HepG2 (cell line): ENCODE measurements around the gene PRKRIP1. TPM values are rescaled to one million over a fixed set of nuclear protein-coding genes. Genes with fewer than 3 reads are reported as not detected.

ENCODE experiments used
- ATF3 ChIP-seq: sonication (generic); formaldehyde crosslinking; IDR thresholded peaks from 2 replicates; pipeline ENCODE4 v1.4.0; 2020; ENCODE audit warnings: missing genetic modification reagents
- ETV5 ChIP-seq: IDR thresholded peaks from 2 replicates; pipeline ENCODE4 v1.6.1; 2018; ENCODE audit warnings: missing biosample characterization, missing genetic modification reagents, inconsistent platforms, borderline replicate concordance
- GFI1 ChIP-seq: sonication (generic); formaldehyde crosslinking; IDR thresholded peaks from 2 replicates; pipeline ENCODE4 v1.5.0; 2020; ENCODE audit warnings: missing genetic modification reagents, mild to moderate bottlenecking, borderline replicate concordance
- HOXA3 ChIP-seq: sonication (generic); formaldehyde crosslinking; IDR thresholded peaks from 2 replicates; pipeline ENCODE4 v1.5.0; 2020; ENCODE audit warnings: missing genetic modification reagents
- LCORL ChIP-seq, 2 experiments: fragments of 450-650 bp in 1 of 2; sonication (generic) in 1 of 2; formaldehyde crosslinking in 1 of 2; IDR thresholded peaks; 2 replicates each; pipeline versions ENCODE4 v1.5.0 to v1.6.1; 2017 to 2020; ENCODE audit warnings: antibody characterized with exemption in 1 of 2, missing genetic modification reagents in 1 of 2
- NCOR1 ChIP-seq: fragments of 200-600 bp; sonication (generic); IDR thresholded peaks from 2 replicates; pipeline ENCODE4 v1.7.0; 2017; ENCODE audit warnings: antibody characterized with exemption, low read length, borderline replicate concordance
- NFE2 ChIP-seq: sonication (generic); formaldehyde crosslinking; IDR thresholded peaks from 2 replicates; pipeline ENCODE4 v1.4.0; 2020; ENCODE audit warnings: missing genetic modification reagents
- NFIC ChIP-seq: IDR thresholded peaks from 2 replicates; pipeline ENCODE4 v1.6.1; 2012; ENCODE audit warnings: mild to moderate bottlenecking, low read length, inconsistent platforms
- PHF5A ChIP-seq: IDR thresholded peaks from one replicate; pipeline ENCODE4 v1.6.1; 2018; ENCODE audit warnings: low read depth, missing genetic modification reagents; ENCODE audit not compliant: unreplicated experiment
- SAP130 ChIP-seq: IDR thresholded peaks from 2 replicates; pipeline ENCODE4 v1.6.1; 2016; ENCODE audit warnings: low read depth
- TEAD3 ChIP-seq: optimal IDR thresholded peaks from 2 replicates; pipeline ENCODE3; 2016; ENCODE audit warnings: borderline replicate concordance
- TIGD3 ChIP-seq: sonication (generic); formaldehyde crosslinking; IDR thresholded peaks from 2 replicates; pipeline ENCODE4 v1.5.1; 2020; ENCODE audit warnings: mild to moderate bottlenecking, missing genetic modification reagents, borderline replicate concordance
- ZBTB40 ChIP-seq, 2 experiments: fragments of 450-650 bp in 1 of 2; sonication (generic) in 1 of 2; formaldehyde crosslinking in 1 of 2; IDR thresholded peaks; 2 replicates each; pipeline versions ENCODE4 v1.6.1 to v1.8.0; 2016 to 2022; ENCODE audit warnings: antibody characterized with exemption in 1 of 2, mild to moderate bottlenecking in 1 of 2, missing genetic modification reagents in 1 of 2
- ZNF431 ChIP-seq: sonication (generic); formaldehyde crosslinking; IDR thresholded peaks from 2 replicates; pipeline ENCODE4 v1.9.0; 2022; ENCODE audit warnings: missing genetic modification reagents, low read depth, mild to moderate bottlenecking, borderline replicate concordance
- ZNF788 ChIP-seq: sonication (generic); formaldehyde crosslinking; IDR thresholded peaks from 2 replicates; pipeline ENCODE4 v1.5.0; 2020; ENCODE audit warnings: mild to moderate bottlenecking, missing genetic modification reagents, borderline replicate concordance
- ZNF839 ChIP-seq: sonication (generic); formaldehyde crosslinking; IDR thresholded peaks from 2 replicates; pipeline ENCODE4 v1.4.0; 2020; ENCODE audit warnings: missing genetic modification reagents, mild to moderate bottlenecking, borderline replicate concordance
- polyA plus RNA-seq, 8 experiments: library from polyadenylated mRNA; depleted of rRNA in 3 of 8; stranded (reverse) in 7 of 8; unstranded in 1 of 8; fragments of >200 nt; fragmentation: Illumina TruSeq in 4 of 8; extraction: Trizol in 4 of 8; gene quantifications; 2 replicates each; pipeline versions ENCODE4 v1.2.1 to v1.2.3, GENCODE V29; 2011 to 2016; ENCODE audit warnings: low read depth in 4 of 8, missing spikeins in 1 of 8, mixed read lengths in 1 of 8; ENCODE audit not compliant: insufficient read depth in 1 of 8
- total RNA-seq, 5 experiments: library from RNA; depleted of rRNA; stranded (reverse); fragments of >200 nt; fragmentation: Illumina TruSeq; extraction: Trizol; gene quantifications; 2 replicates each; pipeline ENCODE4 v1.2.3, GENCODE V29; 2016; ENCODE audit warnings: low read depth in 1 of 5

Gene PRKRIP1
- total and polyA plus RNA-seq, 2 of the 13 experiments (the other 11 are each of a cell fraction or from before 2014, with no cell fraction given): 13.2 to 16.8 TPM

- TF ChIP-seq ZNF839 (no peak), HOXA3 (CRISPR knock-in tag) (no peak), TEAD3 (CRISPR knock-in tag) (peak; percentile 17), ATF3 (CRISPR knock-in tag) (peak; percentile 55; the same call in 1 of the 2 replicates), NCOR1 (no peak), ETV5 (CRISPR knock-in tag) (peak; percentile 27; the same call in 1 of the 2 replicates), ZNF431 (CRISPR knock-in tag) (no peak), SAP130 (peak; percentile 44; the same call in 1 of the 2 replicates), ZBTB40 (IDR thresholded peaks at IDR 0.05) (no peak), ZBTB40 (CRISPR knock-in tag; IDR thresholded peaks at IDR 0.05) (no peak), PHF5A (CRISPR knock-in tag) (no peak), LCORL (IDR thresholded peaks at IDR 0.05) (no peak), LCORL (CRISPR knock-in tag; IDR thresholded peaks at IDR 0.05) (0 out of 2 replicates have a peak, but pooled peaks have one; percentile 31), ZNF788 (CRISPR knock-in tag) (no peak), TIGD3 (CRISPR knock-in tag) (no peak), NFIC (no peak), NFE2 (CRISPR knock-in tag) (no peak), GFI1 (CRISPR knock-in tag) (peak; percentile 60; the same call in 1 of the 2 replicates)
Measured at GRCh38 chr7:102439963-102440795, 44.0 kb downstream of the PRKRIP1 start (continued).
